Keratinocyte (primary cell): ENCODE measurements around the gene ID2.

Source experiments
- EZH2 ChIP-seq: IDR thresholded peaks from one replicate; pipeline ENCODE4 v1.6.1; 2012; ENCODE audit warnings: inconsistent platforms, mild to moderate bottlenecking, low read length, moderate library complexity
- TF ChIP-seq, protein P1 (sequence below), 3 experiments: IDR thresholded peaks in 1 of 3; conservative IDR thresholded peaks in 1 of 3; optimal IDR thresholded peaks in 1 of 3; 2 replicates in 2 of 3; 3 replicates in 1 of 3; pipeline versions ENCODE3 to v1.5.1; 2011; ENCODE audit warnings: low read length in 3 of 3, mild to moderate bottlenecking in 3 of 3, moderate library complexity in 2 of 3, control low read depth in 1 of 3, inconsistent platforms in 1 of 3; ENCODE audit not compliant: insufficient read depth in 2 of 3; ENCODE audit errors: extremely low read depth in 1 of 3

DNA sequence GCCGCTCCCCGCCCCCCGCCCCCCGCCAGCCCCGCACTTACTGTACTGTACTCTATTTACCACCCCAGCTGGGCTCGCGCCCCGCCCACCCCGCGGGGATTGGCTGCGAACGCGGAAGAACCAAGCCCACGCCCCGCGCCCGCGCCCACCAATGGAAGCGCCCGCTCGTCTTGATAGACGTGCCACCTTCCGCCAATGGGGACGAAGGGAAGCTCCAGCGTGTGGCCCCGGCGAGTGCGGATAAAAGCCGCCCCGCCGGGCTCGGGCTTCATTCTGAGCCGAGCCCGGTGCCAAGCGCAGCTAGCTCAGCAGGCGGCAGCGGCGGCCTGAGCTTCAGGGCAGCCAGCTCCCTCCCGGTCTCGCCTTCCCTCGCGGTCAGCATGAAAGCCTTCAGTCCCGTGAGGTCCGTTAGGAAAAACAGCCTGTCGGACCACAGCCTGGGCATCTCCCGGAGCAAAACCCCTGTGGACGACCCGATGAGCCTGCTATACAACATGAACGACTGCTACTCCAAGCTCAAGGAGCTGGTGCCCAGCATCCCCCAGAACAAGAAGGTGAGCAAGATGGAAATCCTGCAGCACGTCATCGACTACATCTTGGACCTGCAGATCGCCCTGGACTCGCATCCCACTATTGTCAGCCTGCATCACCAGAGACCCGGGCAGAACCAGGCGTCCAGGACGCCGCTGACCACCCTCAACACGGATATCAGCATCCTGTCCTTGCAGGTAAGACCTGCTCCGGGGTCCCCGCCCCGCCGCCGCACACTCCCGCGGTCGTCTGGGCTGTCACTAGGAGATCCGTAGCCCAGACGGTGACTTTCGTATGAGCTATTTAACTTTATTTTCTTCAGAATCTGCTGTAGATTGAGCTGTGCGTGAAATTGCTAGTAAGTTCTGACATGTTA lies at the start of gene ID2:
- TF ChIP-seq, protein P1, sequence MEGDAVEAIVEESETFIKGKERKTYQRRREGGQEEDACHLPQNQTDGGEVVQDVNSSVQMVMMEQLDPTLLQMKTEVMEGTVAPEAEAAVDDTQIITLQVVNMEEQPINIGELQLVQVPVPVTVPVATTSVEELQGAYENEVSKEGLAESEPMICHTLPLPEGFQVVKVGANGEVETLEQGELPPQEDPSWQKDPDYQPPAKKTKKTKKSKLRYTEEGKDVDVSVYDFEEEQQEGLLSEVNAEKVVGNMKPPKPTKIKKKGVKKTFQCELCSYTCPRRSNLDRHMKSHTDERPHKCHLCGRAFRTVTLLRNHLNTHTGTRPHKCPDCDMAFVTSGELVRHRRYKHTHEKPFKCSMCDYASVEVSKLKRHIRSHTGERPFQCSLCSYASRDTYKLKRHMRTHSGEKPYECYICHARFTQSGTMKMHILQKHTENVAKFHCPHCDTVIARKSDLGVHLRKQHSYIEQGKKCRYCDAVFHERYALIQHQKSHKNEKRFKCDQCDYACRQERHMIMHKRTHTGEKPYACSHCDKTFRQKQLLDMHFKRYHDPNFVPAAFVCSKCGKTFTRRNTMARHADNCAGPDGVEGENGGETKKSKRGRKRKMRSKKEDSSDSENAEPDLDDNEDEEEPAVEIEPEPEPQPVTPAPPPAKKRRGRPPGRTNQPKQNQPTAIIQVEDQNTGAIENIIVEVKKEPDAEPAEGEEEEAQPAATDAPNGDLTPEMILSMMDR (optimal IDR thresholded peaks at IDR 0.05 in 1 of 3, IDR thresholded peaks at IDR 0.05 in 1 of 3, conservative IDR thresholded peaks at IDR 0.05 in 1 of 3; ENCODE audit: extremely low read depth in 1 of 3, insufficient read depth in 2 of 3, low read length in 3 of 3), result peak in 1 of 3 experiments; percentile 9
- TF ChIP-seq EZH2, result no peak
